Hematopoietic multipotent progenitor cell treated with erythropoietin and hydrocortisone succinate and interleukin-3 and kit ligand, for 15 days (in vitro differentiated cells): Measurements from ENCODE around the gene MRLN.
"Not testable (repeated sequence)": the region's sequence is repeated elsewhere in the genome, so short reads cannot be mapped to it uniquely, and the experiment has no call there.

Source experiments
- DNase-seq: peaks from one replicate; pipeline ENCODE4 v3.0.0-alpha.2; 2015; ENCODE audit warnings: low spot score

The MRLN gene

GRCh38 chr10:59745163-59745650 lies 8.0 kb downstream of the MRLN start:
- DNase-seq: no peak

GRCh38 chr10:59744762-59745161 lies 8.5 kb downstream of the MRLN start:
- not testable (repeated sequence) for DNase-seq

- DNase-seq: not testable (repeated sequence)
Observed at GRCh38 chr10:59744156-59744555, 9.1 kb downstream of the MRLN start.

GRCh38 chr10:59741583-59741982 lies 11.7 kb downstream of the MRLN start:
- no peak for DNase-seq

GRCh38 chr10:59741048-59741447 lies 12.2 kb downstream of the MRLN start:
- DNase-seq: no peak

GRCh38 chr10:59736749-59737148 lies 16.5 kb downstream of the MRLN start:
- no peak for DNase-seq

- DNase-seq: no peak
Observed at GRCh38 chr10:59735296-59735695, 18.0 kb downstream of the MRLN start.

GRCh38 chr10:59734014-59734462 lies 19.2 kb downstream of the MRLN start:
- no peak for DNase-seq

- DNase-seq: not testable (repeated sequence)
Observed at GRCh38 chr10:59733321-59734013, 19.8 kb downstream of the MRLN start.

- DNase-seq: not testable (repeated sequence)
Observed at GRCh38 chr10:59732849-59733248, 20.4 kb downstream of the MRLN start.

- not testable (repeated sequence) for DNase-seq
Observed at GRCh38 chr10:59729167-59729566, 24.1 kb downstream of the MRLN start.

GRCh38 chr10:59724098-59724938 lies 28.9 kb downstream of the MRLN start:
- DNase-seq: no peak

- no peak for DNase-seq
Observed at GRCh38 chr10:59720377-59720776, 32.9 kb downstream of the MRLN start.

- DNase-seq: no peak
Observed at GRCh38 chr10:59719374-59719773, 33.9 kb downstream of the MRLN start.

GRCh38 chr10:59718257-59718656 lies 35.0 kb downstream of the MRLN start:
- no peak for DNase-seq

GRCh38 chr10:59713196-59713821 lies 39.9 kb downstream of the MRLN start:
- no peak for DNase-seq

- DNase-seq: no peak
Observed at GRCh38 chr10:59711871-59712494, 41.3 kb downstream of the MRLN start.

- no peak for DNase-seq
Observed at GRCh38 chr10:59709395-59710125, 43.7 kb downstream of the MRLN start, which contains the start of gene SLC16A9. Gene SLC16A9 (minus strand): TSS chr10:59709850. CDS start chr10:59684291, 25,559 bp downstream.

GRCh38 chr10:59708816-59709394 lies 44.4 kb downstream of the MRLN start:
- DNase-seq: no peak

- no peak for DNase-seq
Observed at GRCh38 chr10:59706851-59707797, 46.1 kb downstream of the MRLN start.
